Islet precursor cell (in vitro differentiated cells): ENCODE results near the gene APBA3.
"Not testable (repeated sequence)": the region's sequence is repeated elsewhere in the genome, so short reads cannot be mapped to it uniquely, and the experiment has no call there.

Experiments
- DNase-seq: peaks from one replicate; pipeline ENCODE4 v3.0.0-alpha.2; 2018

Gene APBA3

GRCh38 chr19:3770136-3770999, 8.9 kb upstream of the APBA3 start:
- DNase-seq: peak; percentile 55

GRCh38 chr19:3769494-3769893, 8.0 kb upstream of the APBA3 start:
- peak; percentile 55 for DNase-seq

GRCh38 chr19:3768748-3769099, 7.2 kb upstream of the APBA3 start:
- DNase-seq: no peak

GRCh38 chr19:3768015-3768747, 6.7 kb upstream of the APBA3 start:
- DNase-seq: no peak

GRCh38 chr19:3767050-3767449, 5.6 kb upstream of the APBA3 start:
- DNase-seq: peak; percentile 43

GRCh38 chr19:3766520-3766919, 5.0 kb upstream of the APBA3 start:
- no peak for DNase-seq

GRCh38 chr19:3765757-3766156, 4.3 kb upstream of the APBA3 start:
- DNase-seq: not testable (repeated sequence)

GRCh38 chr19:3765121-3765520, 3.6 kb upstream of the APBA3 start:
- DNase-seq: no peak

- peak; percentile 99 for DNase-seq
Measured at GRCh38 chr19:3762501-3763459, 1.3 kb upstream of the APBA3 start, which contains the start of gene MRPL54. TSS of gene MRPL54 (plus strand) at chr19:3762682. CDS start at chr19:3762701, 19 bp downstream.

GRCh38 chr19:3762130-3762473, 610 bp upstream of the APBA3 start:
- no peak for DNase-seq

GRCh38 chr19:3760871-3761361, 576 bp downstream of the APBA3 start:
- DNase-seq: no peak

GRCh38 chr19:3759482-3760254, 1.8 kb downstream of the APBA3 start:
- peak; percentile 38 for DNase-seq

GRCh38 chr19:3758297-3758696, 3.2 kb downstream of the APBA3 start:
- not testable (repeated sequence) for DNase-seq

GRCh38 chr19:3757705-3758104, 3.8 kb downstream of the APBA3 start:
- not testable (repeated sequence) for DNase-seq

GRCh38 chr19:3753631-3754410, 7.7 kb downstream of the APBA3 start:
- no peak for DNase-seq

GRCh38 chr19:3752492-3752891, 9.0 kb downstream of the APBA3 start:
- no peak for DNase-seq

- no peak for DNase-seq
Measured at GRCh38 chr19:3751236-3751635, 10.3 kb downstream of the APBA3 start.

- no peak for DNase-seq
Measured at GRCh38 chr19:3750211-3750610, 11.3 kb downstream of the APBA3 start.

GRCh38 chr19:3748965-3749364, 12.5 kb downstream of the APBA3 start:
- DNase-seq: no peak

GRCh38 chr19:3746371-3747056, 15.0 kb downstream of the APBA3 start:
- no peak for DNase-seq
